ENCODE measurements around the gene CDH23.

Gene CDH23

DNA sequence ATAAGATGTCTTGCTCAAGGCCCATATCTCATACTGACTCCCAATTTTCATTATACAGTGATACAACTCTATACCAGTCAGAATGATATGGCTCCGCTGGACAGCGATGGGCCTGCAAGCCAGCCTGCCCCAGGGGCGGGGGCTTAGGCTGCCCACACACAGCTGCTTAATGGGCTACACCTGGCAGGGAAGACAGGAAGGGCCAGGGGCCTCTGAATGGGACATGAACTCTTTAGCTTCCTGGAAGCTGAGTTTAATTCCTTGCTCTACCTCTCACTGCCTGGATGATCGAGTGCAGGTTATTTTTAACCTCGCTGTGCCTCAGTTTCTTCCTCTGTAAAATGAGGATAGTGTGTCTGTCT is 210.3 kb downstream of the CDH23 start:
- no peak for ATAC-seq
- TF ChIP-seq TOX (CRISPR knock-in tag; IDR thresholded peaks at IDR 0.05; ENCODE audit: borderline replicate concordance) = no peak
- TF ChIP-seq ZFP30 (CRISPR knock-in tag; IDR thresholded peaks at IDR 0.05) = no peak
- no peak for TF ChIP-seq ARNTL (CRISPR knock-in tag; IDR thresholded peaks at IDR 0.05; ENCODE audit: borderline replicate concordance, low read depth)
- TF ChIP-seq RARB (CRISPR knock-in tag; IDR thresholded peaks at IDR 0.05) = no peak
- TF ChIP-seq, protein P1, sequence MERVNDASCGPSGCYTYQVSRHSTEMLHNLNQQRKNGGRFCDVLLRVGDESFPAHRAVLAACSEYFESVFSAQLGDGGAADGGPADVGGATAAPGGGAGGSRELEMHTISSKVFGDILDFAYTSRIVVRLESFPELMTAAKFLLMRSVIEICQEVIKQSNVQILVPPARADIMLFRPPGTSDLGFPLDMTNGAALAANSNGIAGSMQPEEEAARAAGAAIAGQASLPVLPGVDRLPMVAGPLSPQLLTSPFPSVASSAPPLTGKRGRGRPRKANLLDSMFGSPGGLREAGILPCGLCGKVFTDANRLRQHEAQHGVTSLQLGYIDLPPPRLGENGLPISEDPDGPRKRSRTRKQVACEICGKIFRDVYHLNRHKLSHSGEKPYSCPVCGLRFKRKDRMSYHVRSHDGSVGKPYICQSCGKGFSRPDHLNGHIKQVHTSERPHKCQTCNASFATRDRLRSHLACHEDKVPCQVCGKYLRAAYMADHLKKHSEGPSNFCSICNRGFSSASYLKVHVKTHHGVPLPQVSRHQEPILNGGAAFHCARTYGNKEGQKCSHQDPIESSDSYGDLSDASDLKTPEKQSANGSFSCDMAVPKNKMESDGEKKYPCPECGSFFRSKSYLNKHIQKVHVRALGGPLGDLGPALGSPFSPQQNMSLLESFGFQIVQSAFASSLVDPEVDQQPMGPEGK (CRISPR knock-in tag; IDR thresholded peaks at IDR 0.05; ENCODE audit: borderline replicate concordance) = no peak
- TF ChIP-seq ISL1 (CRISPR knock-in tag; IDR thresholded peaks at IDR 0.05) = no peak
- TF ChIP-seq GLIS3 (CRISPR knock-in tag; IDR thresholded peaks at IDR 0.05) = no peak
- TF ChIP-seq ZNF565 (CRISPR knock-in tag; conservative IDR thresholded peaks at IDR 0.05; ENCODE audit: low read depth) = no peak
- no peak for TF ChIP-seq PPARA (CRISPR knock-in tag; IDR thresholded peaks at IDR 0.05; ENCODE audit: borderline replicate concordance)
- TF ChIP-seq, protein P2, sequence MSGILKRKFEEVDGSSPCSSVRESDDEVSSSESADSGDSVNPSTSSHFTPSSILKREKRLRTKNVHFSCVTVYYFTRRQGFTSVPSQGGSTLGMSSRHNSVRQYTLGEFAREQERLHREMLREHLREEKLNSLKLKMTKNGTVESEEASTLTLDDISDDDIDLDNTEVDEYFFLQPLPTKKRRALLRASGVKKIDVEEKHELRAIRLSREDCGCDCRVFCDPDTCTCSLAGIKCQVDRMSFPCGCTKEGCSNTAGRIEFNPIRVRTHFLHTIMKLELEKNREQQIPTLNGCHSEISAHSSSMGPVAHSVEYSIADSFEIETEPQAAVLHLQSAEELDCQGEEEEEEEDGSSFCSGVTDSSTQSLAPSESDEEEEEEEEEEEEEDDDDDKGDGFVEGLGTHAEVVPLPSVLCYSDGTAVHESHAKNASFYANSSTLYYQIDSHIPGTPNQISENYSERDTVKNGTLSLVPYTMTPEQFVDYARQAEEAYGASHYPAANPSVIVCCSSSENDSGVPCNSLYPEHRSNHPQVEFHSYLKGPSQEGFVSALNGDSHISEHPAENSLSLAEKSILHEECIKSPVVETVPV (CRISPR knock-in tag; IDR thresholded peaks at IDR 0.05) = no peak
- no peak for TF ChIP-seq CSDC2 (CRISPR knock-in tag; IDR thresholded peaks at IDR 0.05)
- TF ChIP-seq ZFP3 (CRISPR knock-in tag; IDR thresholded peaks at IDR 0.05) = no peak

DNA sequence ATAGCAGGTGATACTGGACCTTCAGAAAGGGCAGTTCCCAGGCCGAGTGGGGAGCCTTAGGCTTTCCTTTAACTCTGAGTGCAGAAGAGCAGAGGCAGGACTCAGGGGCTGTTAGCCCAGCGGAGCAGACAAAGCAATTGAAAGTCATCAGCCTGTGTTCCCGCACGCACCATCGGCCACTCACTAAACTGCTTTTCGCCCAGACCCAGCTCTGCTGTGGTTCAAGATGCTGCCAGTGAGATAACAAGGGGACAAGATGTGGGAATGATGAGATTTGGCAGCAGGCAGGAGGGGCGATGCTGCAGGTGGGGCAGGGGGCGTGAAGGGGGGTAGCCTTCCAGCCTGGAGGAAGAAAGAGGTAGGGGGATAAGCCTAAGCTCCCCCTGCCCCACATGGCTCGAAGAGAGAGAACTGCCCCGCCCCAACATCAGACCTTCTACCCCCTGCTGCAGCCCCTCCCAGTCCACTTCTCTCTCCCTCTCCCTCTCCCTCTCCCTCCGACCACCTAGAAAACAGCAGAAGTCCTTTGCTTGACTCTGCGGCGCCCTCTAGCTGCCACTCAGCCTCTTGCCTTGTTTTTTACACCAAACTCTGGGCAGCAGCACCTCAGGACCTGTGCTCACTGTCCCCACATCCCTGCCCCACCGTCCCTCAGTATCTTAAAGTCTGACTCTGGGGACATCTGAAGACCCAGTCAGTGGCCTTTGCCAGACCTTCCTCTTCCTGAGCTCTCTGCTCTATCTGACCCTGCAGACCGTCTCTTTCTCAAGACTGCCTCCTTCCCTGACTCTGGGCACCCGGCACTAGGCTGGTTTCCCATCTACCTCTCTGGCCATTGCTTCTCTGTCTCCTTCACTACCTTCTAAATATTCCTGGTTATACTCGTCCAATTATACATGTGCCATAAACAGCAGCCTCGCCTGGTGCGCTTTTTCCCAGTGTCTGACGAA is 212.4 kb downstream of the CDH23 start:
- TF ChIP-seq SNAI2 (CRISPR knock-in tag; IDR thresholded peaks at IDR 0.05) (no peak), GLIS3 (CRISPR knock-in tag; IDR thresholded peaks at IDR 0.05) (no peak), CSDC2 (CRISPR knock-in tag; IDR thresholded peaks at IDR 0.05) (no peak), ISL1 (CRISPR knock-in tag; IDR thresholded peaks at IDR 0.05) (no peak), ZNF8 (CRISPR knock-in tag; IDR thresholded peaks at IDR 0.05) (no peak), OSR1 (CRISPR knock-in tag; IDR thresholded peaks at IDR 0.05) (no peak), ZNF565 (CRISPR knock-in tag; conservative IDR thresholded peaks at IDR 0.05; ENCODE audit: low read depth) (no peak), ZC3H10 (CRISPR knock-in tag; IDR thresholded peaks at IDR 0.05) (no peak), ZNF70 (CRISPR knock-in tag; IDR thresholded peaks at IDR 0.05) (no peak), RARB (CRISPR knock-in tag; IDR thresholded peaks at IDR 0.05) (no peak), ARNTL (CRISPR knock-in tag; IDR thresholded peaks at IDR 0.05; ENCODE audit: borderline replicate concordance, low read depth) (no peak), PPARA (CRISPR knock-in tag; IDR thresholded peaks at IDR 0.05; ENCODE audit: borderline replicate concordance) (no peak)
- TF ChIP-seq, protein P3, sequence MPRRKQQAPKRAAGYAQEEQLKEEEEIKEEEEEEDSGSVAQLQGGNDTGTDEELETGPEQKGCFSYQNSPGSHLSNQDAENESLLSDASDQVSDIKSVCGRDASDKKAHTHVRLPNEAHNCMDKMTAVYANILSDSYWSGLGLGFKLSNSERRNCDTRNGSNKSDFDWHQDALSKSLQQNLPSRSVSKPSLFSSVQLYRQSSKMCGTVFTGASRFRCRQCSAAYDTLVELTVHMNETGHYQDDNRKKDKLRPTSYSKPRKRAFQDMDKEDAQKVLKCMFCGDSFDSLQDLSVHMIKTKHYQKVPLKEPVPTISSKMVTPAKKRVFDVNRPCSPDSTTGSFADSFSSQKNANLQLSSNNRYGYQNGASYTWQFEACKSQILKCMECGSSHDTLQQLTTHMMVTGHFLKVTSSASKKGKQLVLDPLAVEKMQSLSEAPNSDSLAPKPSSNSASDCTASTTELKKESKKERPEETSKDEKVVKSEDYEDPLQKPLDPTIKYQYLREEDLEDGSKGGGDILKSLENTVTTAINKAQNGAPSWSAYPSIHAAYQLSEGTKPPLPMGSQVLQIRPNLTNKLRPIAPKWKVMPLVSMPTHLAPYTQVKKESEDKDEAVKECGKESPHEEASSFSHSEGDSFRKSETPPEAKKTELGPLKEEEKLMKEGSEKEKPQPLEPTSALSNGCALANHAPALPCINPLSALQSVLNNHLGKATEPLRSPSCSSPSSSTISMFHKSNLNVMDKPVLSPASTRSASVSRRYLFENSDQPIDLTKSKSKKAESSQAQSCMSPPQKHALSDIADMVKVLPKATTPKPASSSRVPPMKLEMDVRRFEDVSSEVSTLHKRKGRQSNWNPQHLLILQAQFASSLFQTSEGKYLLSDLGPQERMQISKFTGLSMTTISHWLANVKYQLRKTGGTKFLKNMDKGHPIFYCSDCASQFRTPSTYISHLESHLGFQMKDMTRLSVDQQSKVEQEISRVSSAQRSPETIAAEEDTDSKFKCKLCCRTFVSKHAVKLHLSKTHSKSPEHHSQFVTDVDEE (CRISPR knock-in tag; IDR thresholded peaks at IDR 0.05) = no peak
- TF ChIP-seq, protein P4, sequence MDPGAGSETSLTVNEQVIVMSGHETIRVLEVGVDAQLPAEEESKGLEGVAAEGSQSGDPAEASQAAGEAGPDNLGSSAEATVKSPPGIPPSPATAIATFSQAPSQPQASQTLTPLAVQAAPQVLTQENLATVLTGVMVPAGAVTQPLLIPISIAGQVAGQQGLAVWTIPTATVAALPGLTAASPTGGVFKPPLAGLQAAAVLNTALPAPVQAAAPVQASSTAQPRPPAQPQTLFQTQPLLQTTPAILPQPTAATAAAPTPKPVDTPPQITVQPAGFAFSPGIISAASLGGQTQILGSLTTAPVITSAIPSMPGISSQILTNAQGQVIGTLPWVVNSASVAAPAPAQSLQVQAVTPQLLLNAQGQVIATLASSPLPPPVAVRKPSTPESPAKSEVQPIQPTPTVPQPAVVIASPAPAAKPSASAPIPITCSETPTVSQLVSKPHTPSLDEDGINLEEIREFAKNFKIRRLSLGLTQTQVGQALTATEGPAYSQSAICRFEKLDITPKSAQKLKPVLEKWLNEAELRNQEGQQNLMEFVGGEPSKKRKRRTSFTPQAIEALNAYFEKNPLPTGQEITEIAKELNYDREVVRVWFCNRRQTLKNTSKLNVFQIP (CRISPR knock-in tag; IDR thresholded peaks at IDR 0.05; ENCODE audit: borderline replicate concordance, low read depth) = no peak
- TF ChIP-seq, protein P1 (CRISPR knock-in tag; IDR thresholded peaks at IDR 0.05; ENCODE audit: borderline replicate concordance) = no peak
- peak; percentile 88 for ATAC-seq
